Measurements from ENCODE around the gene GAS7. TPM values are rescaled to one million over a fixed set of nuclear protein-coding genes. Genes with fewer than 3 reads are reported as not detected.

The GAS7 gene
- total RNA-seq, 1 donor from 2014 or later: 78.0 TPM

DNA sequence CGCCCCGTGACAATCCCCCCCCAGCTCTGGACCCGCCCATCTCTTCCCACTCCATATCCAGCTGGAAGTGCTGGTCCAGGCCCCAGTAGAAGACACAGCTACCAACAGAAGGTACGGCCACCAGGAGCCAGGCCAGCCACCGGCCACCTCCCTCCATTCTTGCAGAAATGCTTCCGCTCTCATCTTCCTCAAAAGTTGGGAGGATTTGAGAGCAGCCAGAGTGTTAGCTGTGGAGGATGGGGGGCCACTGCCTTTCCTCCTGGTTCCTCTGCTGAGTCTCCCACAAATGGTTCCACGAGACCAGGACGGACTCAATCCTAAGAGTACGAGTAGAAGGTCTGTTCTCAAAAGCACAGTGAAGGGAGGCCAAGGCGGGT, 78.3 kb downstream of the GAS7 start:
- no peak overlapping the region for H3K4me3 ChIP-seq
- no peaks in the 10 kb centered on the region for H3K27me3 ChIP-seq
- H3K9me3 ChIP-seq: no peaks in the 10 kb centered on the region
- intact Hi-C loops (cut with DNase I): no loop called here
- H3K36me3 ChIP-seq: no peaks in the 10 kb centered on the region
- DNase-seq (ENCODE audit: low spot score in 2 of 2): no peak
- no peaks in the 10 kb centered on the region for H3K4me1 ChIP-seq
- H3K27ac ChIP-seq: no peak overlapping the region
- TF ChIP-seq CTCF (IDR thresholded peaks at IDR 0.05): no peak

- peaks cover 0 to 3% of the 10 kb centered on the region in 2 donors for H3K4me1 ChIP-seq
- peak overlapping the region; percentile 0 to 14 for H3K27ac ChIP-seq
Observed at GRCh38 chr17:10119203-10120108, 79.0 kb downstream of the GAS7 start.

DNA sequence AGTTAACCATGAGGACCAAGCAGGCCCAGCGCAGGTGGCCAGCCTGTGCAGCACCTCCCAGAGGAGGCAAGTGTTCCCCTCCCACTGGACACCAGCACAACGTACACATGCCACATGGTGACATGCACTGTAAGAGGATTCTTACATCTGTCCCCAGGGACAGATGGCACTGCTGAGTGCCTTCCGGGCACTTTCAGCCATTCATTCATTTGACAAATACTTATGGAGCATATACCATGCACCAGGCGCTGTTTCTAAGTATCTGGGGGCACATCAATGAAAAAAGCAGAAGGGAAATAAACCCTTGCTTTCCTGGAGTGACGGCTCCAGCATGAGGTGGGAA, 79.6 kb downstream of the GAS7 start:
- DNase-seq (ENCODE audit: low spot score in 2 of 2): no peak
- intact Hi-C loops (cut with DNase I): no loop called here
- H3K9me3 ChIP-seq: no peaks in the 10 kb centered on the region
- peaks cover 3% of the 10 kb centered on the region in 2 donors for H3K4me1 ChIP-seq
- no peak overlapping the region for H3K27ac ChIP-seq
- TF ChIP-seq CTCF (IDR thresholded peaks at IDR 0.05): no peak
- H3K4me3 ChIP-seq: no peak overlapping the region
- no peaks in the 10 kb centered on the region for H3K36me3 ChIP-seq
- H3K27me3 ChIP-seq: no peaks in the 10 kb centered on the region

More at GRCh38 chr17:10119203-10120108, 79.0 kb downstream of the GAS7 start:
- H3K36me3 ChIP-seq: no peaks in the 10 kb centered on the region
- DNase-seq (ENCODE audit: low spot score in 2 of 2): no peak
- intact Hi-C loops (cut with DNase I): no loop called here
- H3K27me3 ChIP-seq: no peaks in the 10 kb centered on the region
- H3K9me3 ChIP-seq: no peaks in the 10 kb centered on the region
- no peak overlapping the region for H3K4me3 ChIP-seq
- TF ChIP-seq CTCF (IDR thresholded peaks at IDR 0.05): no peak

- Histone ChIP-seq H3K36me3 (no peaks in the 10 kb centered on the region), H3K27me3 (no peaks in the 10 kb centered on the region), H3K27ac (no peak overlapping the region), H3K4me3 (no peak overlapping the region), H3K4me1 (peaks cover 3% of the 10 kb centered on the region in 2 donors), H3K9me3 (no peaks in the 10 kb centered on the region)
- TF ChIP-seq CTCF (IDR thresholded peaks at IDR 0.05): no peak
- DNase-seq (ENCODE audit: low spot score in 2 of 2): peak in 1 of 2 donors; percentile 14
- intact Hi-C loops (cut with DNase I): no loop called here
Observed at GRCh38 chr17:10117581-10118001, 80.8 kb downstream of the GAS7 start.

DNA sequence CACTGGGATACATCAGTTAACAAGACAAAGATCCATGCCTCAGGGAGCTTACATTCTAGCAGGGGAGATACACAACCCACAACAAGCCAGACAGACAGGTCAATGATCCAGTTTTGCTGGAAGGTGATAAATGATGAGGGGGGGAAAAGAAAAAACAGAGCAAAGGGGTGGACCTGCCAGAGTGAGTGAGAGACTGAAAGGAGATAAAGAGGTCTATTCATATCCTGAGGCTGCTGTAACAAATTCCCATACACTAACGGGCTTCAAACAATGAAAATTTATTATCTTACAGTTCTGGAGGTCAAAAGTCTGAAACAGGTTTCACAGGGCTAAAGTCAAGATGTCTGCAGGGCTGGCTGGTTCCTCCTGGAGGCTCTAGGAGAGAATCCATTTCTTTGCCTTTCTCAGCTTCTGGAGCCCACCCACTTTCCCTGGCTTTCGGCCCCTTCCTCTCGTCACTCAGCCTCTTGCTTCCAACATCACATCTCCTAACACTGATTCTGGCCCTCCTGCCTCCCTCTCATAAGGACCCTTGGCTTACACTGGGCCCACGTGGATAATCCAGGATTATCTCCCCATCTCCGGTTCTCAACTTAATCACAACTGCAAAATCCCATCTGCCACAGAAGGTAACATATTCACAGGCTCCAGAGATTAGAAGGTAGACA, 81.5 kb downstream of the GAS7 start:
- H3K4me3 ChIP-seq: no peak overlapping the region
- H3K4me1 ChIP-seq: peaks cover 3% of the 10 kb centered on the region in 2 donors
- DNase-seq (ENCODE audit: low spot score in 2 of 2): no peak
- no peaks in the 10 kb centered on the region for H3K36me3 ChIP-seq
- no peaks in the 10 kb centered on the region for H3K9me3 ChIP-seq
- intact Hi-C loops (cut with DNase I): no loop called here
- no peak for TF ChIP-seq CTCF (IDR thresholded peaks at IDR 0.05)
- H3K27me3 ChIP-seq: no peaks in the 10 kb centered on the region
- no peak overlapping the region for H3K27ac ChIP-seq

All from ascending aorta (tissue), 2 donors.